GM19452 (cell line): ENCODE results near the gene PDE4DIP.
A peak's percentile ranks its signal among the peaks of the same experiment; 100 is the strongest.
"Not testable (repeated sequence)": the region's sequence is repeated elsewhere in the genome, so short reads cannot be mapped to it uniquely, and the experiment has no call there.

Experiments used
- ATAC-seq: cut with Tn5 transposase; IDR thresholded peaks from one replicate; pipeline ENCODE4 v1.9.1; 2021; ENCODE audit not compliant: unreplicated experiment

The PDE4DIP gene

GRCh38 chr1:148969126-148969525, 124.9 kb downstream of the PDE4DIP start:
- not testable (repeated sequence) for ATAC-seq

- ATAC-seq: peak; percentile 45
Observed at GRCh38 chr1:148975453-148975852, 131.2 kb downstream of the PDE4DIP start.

GRCh38 chr1:148975866-148976537, 131.8 kb downstream of the PDE4DIP start:
- ATAC-seq: peak; percentile 58

- not testable (repeated sequence) for ATAC-seq
Observed at GRCh38 chr1:148977785-148978184, 133.6 kb downstream of the PDE4DIP start.

DNA sequence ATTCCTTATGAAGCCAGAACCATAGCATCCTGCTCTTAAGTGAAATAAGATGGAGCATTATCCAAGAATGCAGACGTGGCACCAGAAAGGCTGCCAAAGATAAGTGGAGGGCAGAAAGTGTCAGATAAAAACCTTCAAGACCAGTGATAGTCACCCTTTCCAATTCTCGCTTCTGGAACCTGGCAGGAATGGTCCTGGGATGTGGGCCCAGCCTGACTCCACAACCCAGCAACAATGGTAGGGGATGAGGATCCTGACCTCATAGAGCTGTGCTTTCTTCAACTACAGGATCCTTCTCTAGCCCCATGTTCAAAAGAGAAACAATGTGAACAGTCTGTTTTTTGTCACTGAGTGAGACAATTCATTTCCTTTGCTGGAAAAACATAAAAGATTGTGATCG, 145.2 kb downstream of the PDE4DIP start:
- not testable (repeated sequence) for ATAC-seq

- not testable (repeated sequence) for ATAC-seq
Observed at GRCh38 chr1:148990233-148990788, 146.1 kb downstream of the PDE4DIP start.

- not testable (repeated sequence) for ATAC-seq
Observed at GRCh38 chr1:148991818-148992217, 147.6 kb downstream of the PDE4DIP start.

GRCh38 chr1:148992364-148992763, 148.1 kb downstream of the PDE4DIP start:
- not testable (repeated sequence) for ATAC-seq

- not testable (repeated sequence) for ATAC-seq
Observed at GRCh38 chr1:148996449-148997224, 152.4 kb downstream of the PDE4DIP start.

DNA sequence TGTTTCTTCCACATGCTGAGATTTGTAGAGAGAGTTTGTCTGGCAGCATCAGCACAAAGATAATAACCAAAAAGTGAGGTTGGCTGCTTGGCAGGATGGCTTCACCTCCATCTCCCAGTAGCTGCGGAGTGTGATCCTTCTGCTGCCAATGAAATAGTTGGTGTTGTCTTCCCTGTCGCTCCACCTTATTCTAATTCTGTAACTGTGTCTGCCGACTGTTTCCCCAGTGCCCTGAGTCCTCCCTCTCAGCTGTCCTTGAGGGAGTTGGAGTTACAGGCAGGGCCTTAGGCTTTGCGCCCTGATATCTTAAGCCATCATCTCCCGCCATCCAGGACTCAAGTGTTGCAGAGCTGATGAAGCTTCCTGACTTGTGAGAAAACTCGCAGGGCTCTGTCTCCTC, 153.2 kb downstream of the PDE4DIP start:
- not testable (repeated sequence) for ATAC-seq

DNA sequence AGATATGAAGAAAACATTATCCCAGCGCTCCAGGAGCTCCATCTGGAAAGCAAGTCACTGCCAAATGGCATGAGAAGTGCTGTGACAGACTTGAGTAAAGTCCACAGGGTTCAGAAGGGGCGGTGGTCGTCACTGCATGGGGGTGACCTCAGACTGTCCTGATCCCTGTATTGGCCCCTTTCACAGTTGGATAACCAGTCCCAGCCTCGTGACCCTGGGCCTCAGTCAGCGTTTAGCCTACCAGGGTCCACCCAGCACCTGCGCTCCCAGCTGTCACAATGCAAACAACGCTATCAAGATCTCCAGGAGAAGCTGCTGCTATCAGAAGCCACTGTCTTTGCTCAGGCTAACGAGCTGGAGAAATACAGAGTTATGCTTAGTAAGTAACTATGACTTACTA, 158.4 kb downstream of the PDE4DIP start:
- ATAC-seq: not testable (repeated sequence)

DNA sequence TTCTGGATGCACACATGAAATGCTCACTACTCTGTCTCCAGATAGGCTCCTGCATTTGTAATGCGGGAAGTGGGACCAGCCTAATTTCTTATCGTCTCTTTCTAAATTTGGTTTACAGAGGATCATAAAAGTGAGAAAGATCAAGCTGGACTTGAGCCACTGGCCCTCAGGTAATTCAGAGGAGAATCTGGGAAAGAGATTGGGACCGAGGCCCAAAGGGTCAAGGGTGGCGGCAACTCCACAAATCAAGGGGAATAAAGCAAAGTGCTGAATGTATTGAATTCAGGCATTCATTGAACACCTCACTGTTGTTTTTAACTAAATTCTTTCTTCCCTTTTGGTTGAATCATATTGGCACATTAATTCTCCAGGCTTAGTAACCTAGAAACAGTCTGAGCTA, 164.1 kb downstream of the PDE4DIP start:
- ATAC-seq: not testable (repeated sequence)

GRCh38 chr1:149008769-149009168, 164.5 kb downstream of the PDE4DIP start:
- not testable (repeated sequence) for ATAC-seq

- not testable (repeated sequence) for ATAC-seq
Observed at GRCh38 chr1:149009761-149010160, 165.5 kb downstream of the PDE4DIP start.

GRCh38 chr1:149012599-149012998, 168.4 kb downstream of the PDE4DIP start:
- not testable (repeated sequence) for ATAC-seq

- ATAC-seq: not testable (repeated sequence)
Observed at GRCh38 chr1:149013513-149013912, 169.3 kb downstream of the PDE4DIP start.

GRCh38 chr1:149015522-149015921, 171.3 kb downstream of the PDE4DIP start:
- not testable (repeated sequence) for ATAC-seq

DNA sequence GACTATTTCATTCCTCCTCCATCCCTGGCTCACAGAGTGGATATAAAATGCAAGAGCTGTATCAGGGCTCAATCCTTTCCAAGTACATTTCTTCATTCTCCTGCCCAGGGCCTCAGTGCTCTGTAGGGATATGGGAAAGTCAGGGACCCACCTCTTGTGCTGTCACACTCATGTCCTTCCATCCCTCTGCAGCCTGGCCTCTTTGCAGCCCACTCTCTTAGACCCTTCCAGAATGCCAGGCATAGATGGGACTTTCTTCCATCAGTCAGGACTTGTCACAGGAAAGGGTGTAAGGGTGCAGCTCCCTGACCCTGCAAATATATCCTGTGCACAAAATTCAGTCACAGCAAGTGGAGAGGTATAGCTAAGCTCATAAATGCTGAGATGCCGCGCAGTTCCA, 172.4 kb downstream of the PDE4DIP start:
- ATAC-seq: not testable (repeated sequence)

GRCh38 chr1:149018577-149018976, 174.3 kb downstream of the PDE4DIP start:
- ATAC-seq: not testable (repeated sequence)

GRCh38 chr1:149024327-149024726, 180.1 kb downstream of the PDE4DIP start:
- ATAC-seq: not testable (repeated sequence)

DNA sequence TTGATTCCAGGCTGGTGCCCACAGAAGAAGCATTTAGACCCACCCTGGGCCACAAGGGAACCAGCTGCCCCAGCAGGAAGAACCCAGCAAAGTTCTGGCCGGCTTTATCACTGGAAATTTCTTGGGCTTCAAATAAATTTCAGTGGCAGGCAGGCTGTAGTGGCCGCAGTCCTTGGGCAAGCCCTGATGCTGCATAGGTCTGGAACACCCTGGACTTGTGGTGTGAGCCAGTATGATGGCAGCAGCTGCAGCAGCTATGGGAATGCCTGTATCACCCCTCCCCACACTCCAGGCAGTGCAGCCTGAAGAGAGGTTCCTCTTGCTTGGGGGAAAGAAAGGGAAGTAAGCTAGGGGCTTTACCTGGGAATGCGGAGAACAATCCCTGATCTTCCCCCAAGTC, 189.7 kb downstream of the PDE4DIP start:
- ATAC-seq: not testable (repeated sequence)

GRCh38 chr1:149043056-149043455, 198.8 kb downstream of the PDE4DIP start:
- ATAC-seq: not testable (repeated sequence)
